Fibroblast of skin of left quadriceps (primary cell): ENCODE results near the gene SCYGR1.
A peak's percentile ranks its signal among the peaks of the same experiment; 100 is the strongest.
"Not testable (repeated sequence)": the region's sequence is repeated elsewhere in the genome, so short reads cannot be mapped to it uniquely, and the experiment has no call there.

Experiments
- DNase-seq, 2 experiments: peaks; one replicate each; pipeline ENCODE4 v3.0.0-alpha.2; 2013; ENCODE audit warnings: low read depth in 2 of 2

SCYGR1 gene

GRCh38 chr2:227370791-227371312 is 16.9 kb downstream of the SCYGR1 start:
- peak in 1 of 2 experiments; percentile 58 for DNase-seq

- DNase-seq, result no peak
Observed at GRCh38 chr2:227370092-227370491, 17.7 kb downstream of the SCYGR1 start.

- DNase-seq, result no peak
Observed at GRCh38 chr2:227368574-227368973, 19.2 kb downstream of the SCYGR1 start.

- DNase-seq, result no peak
Observed at GRCh38 chr2:227367427-227367795, 20.3 kb downstream of the SCYGR1 start.

- no peak for DNase-seq
Observed at GRCh38 chr2:227366769-227367426, 20.9 kb downstream of the SCYGR1 start.

- DNase-seq, result no peak
Observed at GRCh38 chr2:227365833-227366232, 21.9 kb downstream of the SCYGR1 start.

GRCh38 chr2:227364585-227365263 is 23.0 kb downstream of the SCYGR1 start:
- not testable (repeated sequence) for DNase-seq

- no peak for DNase-seq
Observed at GRCh38 chr2:227363756-227364155, 24.0 kb downstream of the SCYGR1 start.

DNA sequence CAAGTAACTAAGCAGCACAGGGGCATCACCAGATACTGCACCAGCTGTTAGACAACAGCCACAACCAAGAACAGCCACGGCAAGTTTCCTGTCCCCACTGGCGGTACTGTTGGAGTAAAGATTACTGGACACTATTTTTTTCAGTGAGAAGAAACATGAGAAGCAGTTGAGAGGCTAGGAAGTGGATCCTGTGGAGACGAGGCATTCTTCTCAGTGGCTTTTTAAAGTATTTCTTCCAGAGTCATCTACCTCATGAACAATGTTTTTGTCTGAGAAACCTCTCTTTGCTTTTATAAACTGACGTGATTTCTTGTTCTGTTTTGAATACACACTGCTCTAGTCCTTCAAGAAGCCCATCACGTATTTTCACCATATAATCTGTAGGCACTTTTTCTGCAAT is 27.4 kb downstream of the SCYGR1 start:
- no peak for DNase-seq

GRCh38 chr2:227351639-227352038 is 36.1 kb downstream of the SCYGR1 start:
- DNase-seq, result no peak

- DNase-seq, result no peak
Observed at GRCh38 chr2:227349989-227350612, 37.6 kb downstream of the SCYGR1 start.

DNA sequence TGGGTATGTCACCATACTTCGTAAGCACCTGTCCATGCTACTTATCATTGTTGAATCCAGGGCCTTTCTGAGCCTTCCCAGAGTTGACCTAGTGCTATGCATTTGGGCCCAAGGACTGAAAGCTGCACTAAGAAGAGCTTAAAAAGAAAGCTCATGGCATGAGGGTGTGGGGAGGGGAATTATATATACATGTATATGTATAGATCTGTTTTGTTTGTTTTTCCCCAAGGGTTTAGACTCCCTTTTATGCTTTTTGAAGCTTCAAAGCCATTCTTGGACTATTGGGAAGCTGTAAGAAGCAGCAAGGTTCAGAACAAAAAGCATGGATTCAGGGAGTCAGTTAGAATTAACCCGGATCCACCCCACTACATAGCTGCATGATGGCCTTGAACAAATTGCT is 39.4 kb downstream of the SCYGR1 start:
- no peak for DNase-seq

- DNase-seq, result no peak
Observed at GRCh38 chr2:227347117-227347516, 40.6 kb downstream of the SCYGR1 start.

- no peak for DNase-seq
Observed at GRCh38 chr2:227344231-227344630, 43.5 kb downstream of the SCYGR1 start.

DNA sequence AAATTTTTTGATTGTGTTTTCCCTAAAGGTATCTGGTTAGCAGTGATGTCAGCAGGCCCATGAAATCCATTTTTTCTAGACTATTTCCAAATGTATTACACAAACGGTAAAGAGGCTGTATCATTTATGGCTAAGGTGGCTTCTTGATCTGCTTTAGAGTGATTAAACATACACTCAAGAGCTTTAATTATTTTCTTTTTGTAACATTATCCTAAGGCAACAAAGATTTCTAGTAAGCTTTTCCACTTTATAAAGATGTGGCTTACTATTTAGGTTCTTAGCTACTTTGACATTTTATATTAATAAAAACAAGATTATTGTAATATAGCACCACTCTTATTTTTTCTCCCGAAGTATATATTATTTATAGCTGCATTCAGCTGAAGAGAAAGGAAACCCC is 46.2 kb downstream of the SCYGR1 start:
- no peak for DNase-seq

GRCh38 chr2:227340106-227340505 is 47.6 kb downstream of the SCYGR1 start:
- DNase-seq, result no peak

- DNase-seq, result no peak
Observed at GRCh38 chr2:227339098-227339599, 48.6 kb downstream of the SCYGR1 start.
